Measurements from ENCODE around the gene ZSCAN23.
A peak's percentile ranks its signal among the peaks of the same experiment; 100 is the strongest.
"Not testable (repeated sequence)": the region's sequence is repeated elsewhere in the genome, so short reads cannot be mapped to it uniquely, and the experiment has no call there.

The ZSCAN23 gene

GRCh38 chr6:28443112-28443773 is at the start of gene ZSCAN23:
Gene ZSCAN23, minus strand, starts transcription at chr6:28443491. Its CDS starts 7,225 bp downstream, at chr6:28436266.
- DNase-seq: peak in 57 of 58 donors; percentile 6 to 88 (median 56)

- no peak for DNase-seq
Measured at GRCh38 chr6:28491984-28492317, 48.7 kb upstream of the ZSCAN23 start.

GRCh38 chr6:28490205-28490890 is 47.1 kb upstream of the ZSCAN23 start:
- DNase-seq: peak in 2 of 58 donors; percentile 2 to 6

- peak in 14 of 58 donors; percentile 0 to 34 (median 7) for DNase-seq
Measured at GRCh38 chr6:28489366-28490204, 46.3 kb upstream of the ZSCAN23 start.

GRCh38 chr6:28488916-28489365 is 45.6 kb upstream of the ZSCAN23 start:
- DNase-seq: peak in 11 of 58 donors; percentile 6 to 46 (median 15)

GRCh38 chr6:28486988-28487742 is 43.9 kb upstream of the ZSCAN23 start:
- DNase-seq: no peak

GRCh38 chr6:28486533-28486932 is 43.2 kb upstream of the ZSCAN23 start:
- no peak for DNase-seq

GRCh38 chr6:28485482-28485881 is 42.2 kb upstream of the ZSCAN23 start:
- no peak for DNase-seq

GRCh38 chr6:28480253-28480932 is 37.1 kb upstream of the ZSCAN23 start:
- DNase-seq: no peak

- no peak for DNase-seq
Measured at GRCh38 chr6:28478518-28478917, 35.2 kb upstream of the ZSCAN23 start.

GRCh38 chr6:28474441-28475219 is 31.3 kb upstream of the ZSCAN23 start:
- peak in 4 of 58 donors; percentile 3 to 54 (median 34) for DNase-seq

GRCh38 chr6:28469153-28469745 is 26.0 kb upstream of the ZSCAN23 start:
- not testable (repeated sequence) for DNase-seq

GRCh38 chr6:28468056-28468455 is 24.8 kb upstream of the ZSCAN23 start:
- no peak for DNase-seq

- DNase-seq: peak in 17 of 58 donors; percentile 0 to 52 (median 15)
Measured at GRCh38 chr6:28462401-28462800, 19.1 kb upstream of the ZSCAN23 start.

GRCh38 chr6:28458568-28458967 is 15.3 kb upstream of the ZSCAN23 start:
- DNase-seq: no peak

GRCh38 chr6:28449056-28449455 is 5.8 kb upstream of the ZSCAN23 start:
- DNase-seq: no peak

- DNase-seq: not testable (repeated sequence)
Measured at GRCh38 chr6:28447512-28447906, 4.2 kb upstream of the ZSCAN23 start.

- peak in 12 of 58 donors; percentile 1 to 26 (median 7) for DNase-seq
Measured at GRCh38 chr6:28446818-28447511, 3.7 kb upstream of the ZSCAN23 start.

- DNase-seq: not testable (repeated sequence)
Measured at GRCh38 chr6:28444759-28445158, 1.5 kb upstream of the ZSCAN23 start.

Measured in anterior cingulate cortex (tissue), 58 donors.